HG03342 (cell line): ENCODE measurements around the gene GSDME.
A peak's percentile ranks its signal among the peaks of the same experiment; 100 is the strongest.

Source experiments
- ATAC-seq: cut with Tn5 transposase; IDR thresholded peaks from one replicate; pipeline ENCODE4 v1.9.1; 2021; ENCODE audit warnings: mild to moderate bottlenecking, moderate library complexity; ENCODE audit not compliant: unreplicated experiment

GSDME gene

DNA sequence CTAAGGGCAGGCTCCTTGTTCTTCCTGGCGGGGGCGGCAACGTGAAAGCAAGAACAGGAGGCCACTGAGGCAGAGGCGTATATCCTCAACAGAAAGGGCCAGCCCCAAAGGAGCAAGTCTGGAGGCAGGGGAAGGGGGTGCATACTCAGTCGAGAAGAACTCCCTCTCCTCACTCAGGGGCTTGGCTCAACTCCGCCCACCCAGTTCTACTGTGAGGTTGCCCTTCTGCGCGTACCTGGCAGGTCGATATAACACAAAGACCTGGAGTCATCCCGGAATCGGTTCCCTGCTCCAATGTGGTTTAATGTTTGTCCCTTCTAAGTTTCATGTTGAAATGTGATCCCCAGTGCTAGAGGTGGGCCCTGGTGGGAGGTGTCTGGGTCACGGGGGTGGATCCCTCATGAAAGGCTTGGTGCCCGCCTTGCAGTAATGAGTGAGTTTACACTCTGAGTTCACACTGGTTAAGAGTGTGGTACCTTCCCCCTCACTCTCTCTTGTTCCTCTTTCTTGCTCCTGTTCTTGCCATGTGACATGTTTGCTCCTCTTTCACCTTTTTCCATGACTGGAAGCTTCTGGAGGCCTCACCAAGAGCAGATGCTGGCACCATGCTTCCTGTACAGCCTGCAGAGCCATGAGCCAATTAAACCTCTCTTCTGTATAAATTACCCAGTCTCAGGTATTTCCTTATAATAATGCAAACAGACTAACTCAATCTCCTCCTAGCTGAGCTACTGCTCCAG is 32.6 kb downstream of the GSDME start:
- no peak for ATAC-seq

DNA sequence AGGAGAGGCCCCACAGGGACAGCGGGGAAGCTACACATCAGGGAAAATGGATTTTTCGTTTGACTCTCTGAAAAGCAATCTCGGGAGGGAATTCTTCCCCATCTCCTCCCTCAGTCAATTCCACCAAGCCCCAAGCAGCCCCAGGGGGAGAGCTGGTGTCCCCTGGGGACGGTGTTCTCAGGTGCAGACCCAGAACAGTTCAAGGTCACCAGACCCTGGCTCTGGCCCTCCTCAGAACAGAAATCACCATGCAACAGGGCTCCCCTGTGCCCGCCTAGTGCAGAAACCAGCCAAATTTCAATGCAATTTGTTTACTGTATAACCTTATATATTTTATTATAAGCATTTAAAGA is 34.1 kb downstream of the GSDME start:
- no peak for ATAC-seq

DNA sequence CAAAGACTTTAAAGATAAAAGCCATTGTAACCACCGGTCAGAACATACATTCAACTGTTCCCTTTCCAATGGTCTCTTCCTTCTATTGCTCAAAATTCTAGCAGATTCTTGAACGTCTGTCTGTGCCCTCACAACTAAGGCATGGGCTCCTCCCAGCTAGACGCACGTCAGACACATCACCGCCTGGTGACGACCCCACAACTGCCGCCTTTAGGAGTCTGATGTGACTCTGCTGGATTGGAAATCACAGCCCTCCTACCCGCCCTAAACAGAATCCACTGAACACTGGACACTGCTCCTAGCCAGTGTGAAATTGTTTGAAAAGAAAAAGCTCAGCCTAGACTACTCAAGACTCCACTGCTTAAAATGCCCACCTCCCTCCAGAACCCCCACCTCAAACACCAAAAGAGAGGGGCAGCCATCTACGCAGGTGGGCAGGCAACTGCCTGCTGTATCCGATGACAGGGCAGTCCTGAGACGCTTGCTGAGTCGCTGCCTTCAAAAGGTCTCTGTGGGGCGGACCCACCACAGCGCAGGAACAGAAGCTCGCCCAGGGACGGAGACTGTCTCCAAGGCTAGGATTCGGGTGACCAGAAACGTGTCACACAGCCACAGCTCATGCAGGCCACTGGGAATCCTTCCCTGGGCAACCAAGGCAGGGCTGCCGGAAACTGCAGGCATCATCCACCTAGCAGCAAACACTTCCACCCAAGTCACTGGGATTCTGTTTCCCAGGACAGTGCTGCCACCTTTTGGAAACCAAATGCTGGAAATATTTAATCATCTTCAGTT is 34.7 kb downstream of the GSDME start:
- ATAC-seq = no peak

DNA sequence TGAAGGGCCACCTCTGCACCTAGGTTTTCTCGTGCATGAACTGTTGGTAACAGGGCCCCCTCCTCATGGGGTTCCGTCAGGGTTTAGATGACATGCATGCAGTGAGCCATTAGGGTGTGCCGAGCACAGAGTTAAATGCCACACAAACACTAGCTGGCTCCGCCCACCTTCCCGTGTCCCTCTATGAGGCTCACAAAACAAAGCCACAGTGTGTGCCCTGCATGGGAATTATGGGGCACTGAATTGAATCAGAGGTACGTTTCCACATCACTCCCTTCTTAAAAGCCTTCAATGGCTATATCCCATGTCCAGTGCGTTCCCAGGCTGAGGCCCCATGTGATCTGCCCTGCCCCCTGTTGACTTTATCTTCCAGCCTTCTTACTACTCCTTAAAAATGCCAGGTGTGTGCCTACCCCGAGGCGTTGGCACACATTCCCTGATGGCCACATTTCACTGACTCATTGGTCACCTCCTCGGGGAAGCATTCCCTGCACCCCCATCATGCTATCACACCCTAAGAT is 35.7 kb downstream of the GSDME start:
- no peak for ATAC-seq

DNA sequence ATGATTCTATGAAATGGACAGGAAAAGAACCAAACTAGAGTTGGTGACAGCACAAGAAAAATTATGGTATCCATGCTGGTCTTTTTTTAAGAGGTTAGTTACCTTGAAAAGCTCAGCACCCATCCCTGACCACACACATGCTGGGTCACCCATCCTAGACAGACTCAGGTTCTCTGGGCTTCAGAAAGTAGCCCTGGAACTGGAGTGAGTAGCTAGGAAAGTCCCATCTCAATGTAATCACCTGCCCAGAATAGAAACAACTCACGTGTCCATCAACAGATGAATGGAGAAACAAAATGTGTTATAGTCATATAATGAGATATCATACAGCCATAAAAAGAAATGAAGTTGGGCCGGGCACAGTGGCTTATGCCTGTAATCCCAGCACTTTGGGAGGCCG is 37.0 kb downstream of the GSDME start:
- no peak for ATAC-seq

DNA sequence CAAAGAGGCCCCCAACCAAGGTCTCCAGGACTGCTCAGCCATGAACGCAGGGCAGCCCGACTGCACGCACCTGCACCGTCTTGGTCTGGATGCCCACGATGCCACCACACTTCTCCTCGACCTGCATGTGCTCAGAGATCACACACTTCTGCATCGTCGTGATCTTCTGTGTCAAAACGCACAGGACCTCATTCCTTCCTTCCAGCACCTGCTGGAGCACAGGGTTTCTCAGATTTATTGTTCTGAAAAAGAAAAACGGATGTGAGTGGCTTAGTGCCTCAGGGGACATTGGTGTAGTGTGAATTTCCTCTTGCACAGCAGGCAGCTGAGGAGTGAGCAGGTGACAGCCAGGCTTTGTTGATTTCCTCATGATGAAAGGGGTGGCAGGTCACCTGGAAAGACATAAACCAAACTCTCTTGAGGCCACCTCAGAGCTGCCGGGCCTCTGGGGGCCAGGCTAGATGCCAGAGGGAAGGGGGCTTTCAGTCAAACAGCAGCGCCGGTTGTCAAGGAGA is 38.2 kb downstream of the GSDME start:
- peak; percentile 50 for ATAC-seq

DNA sequence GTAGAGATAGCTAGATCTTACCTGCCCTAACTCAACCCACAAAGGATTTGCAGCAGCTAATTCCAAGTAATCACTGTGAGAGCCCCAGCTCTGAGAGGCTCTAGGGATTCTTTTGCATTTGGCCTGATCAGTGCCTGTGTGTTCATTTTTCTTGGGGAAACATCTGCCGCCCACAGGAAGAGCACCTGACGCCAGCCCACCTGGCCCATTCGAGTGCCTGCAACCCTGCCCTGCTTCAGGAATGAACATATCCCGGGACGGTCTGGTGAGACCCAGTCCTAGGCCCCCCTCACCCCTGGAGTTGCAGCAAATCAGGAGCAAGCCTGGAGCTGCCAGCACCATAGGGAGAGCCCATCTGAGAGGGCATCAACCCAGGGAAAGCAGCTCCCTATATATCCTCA is 38.8 kb downstream of the GSDME start:
- ATAC-seq = no peak

DNA sequence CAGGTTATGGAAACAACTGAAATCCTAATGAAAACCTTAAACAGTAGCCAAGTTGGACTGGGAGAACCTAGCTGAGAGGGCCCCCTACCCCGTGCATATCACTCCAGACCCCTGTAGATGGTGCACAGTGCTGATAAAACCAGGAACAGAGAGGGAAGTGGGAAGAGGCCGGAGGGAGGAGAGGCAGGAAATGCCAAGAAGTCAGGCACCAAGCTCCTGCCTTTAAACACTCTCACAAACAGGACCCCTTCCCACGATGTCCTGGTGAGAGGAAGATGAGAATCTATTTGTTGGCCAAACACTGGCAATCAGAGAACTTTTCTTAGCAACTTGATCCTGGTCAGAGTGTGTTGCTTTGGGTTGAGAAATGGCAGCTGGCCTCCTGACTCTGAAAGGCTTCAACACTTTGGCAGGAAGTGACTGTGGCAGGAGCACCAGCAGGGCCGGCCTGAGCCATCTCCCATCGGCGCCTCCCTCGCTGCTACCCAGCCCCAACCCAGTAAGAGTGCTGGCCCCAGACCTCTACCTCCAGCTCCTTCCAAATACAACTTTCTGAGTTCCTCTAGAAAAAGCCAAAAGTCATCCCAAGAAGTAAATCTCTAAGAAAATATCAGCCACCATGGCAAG is 39.5 kb downstream of the GSDME start:
- no peak for ATAC-seq

DNA sequence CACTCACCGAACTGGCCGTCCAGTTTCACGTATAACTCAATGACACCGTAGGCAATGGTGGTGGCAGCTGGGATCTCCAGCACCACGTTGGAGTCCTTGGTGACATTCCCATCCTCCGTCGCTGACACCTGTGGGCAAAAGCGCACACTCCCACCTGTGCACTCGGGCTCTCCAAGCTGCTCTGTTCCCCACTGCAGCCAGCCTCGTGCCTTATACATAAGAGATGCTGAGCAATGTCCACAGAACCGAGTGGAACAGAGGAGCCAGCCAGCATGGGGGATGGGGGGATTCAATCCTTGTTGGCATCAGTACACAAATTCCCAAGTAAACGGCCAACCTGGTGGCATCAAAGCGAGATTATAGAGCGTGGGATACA is 40.0 kb downstream of the GSDME start:
- no peak for ATAC-seq

DNA sequence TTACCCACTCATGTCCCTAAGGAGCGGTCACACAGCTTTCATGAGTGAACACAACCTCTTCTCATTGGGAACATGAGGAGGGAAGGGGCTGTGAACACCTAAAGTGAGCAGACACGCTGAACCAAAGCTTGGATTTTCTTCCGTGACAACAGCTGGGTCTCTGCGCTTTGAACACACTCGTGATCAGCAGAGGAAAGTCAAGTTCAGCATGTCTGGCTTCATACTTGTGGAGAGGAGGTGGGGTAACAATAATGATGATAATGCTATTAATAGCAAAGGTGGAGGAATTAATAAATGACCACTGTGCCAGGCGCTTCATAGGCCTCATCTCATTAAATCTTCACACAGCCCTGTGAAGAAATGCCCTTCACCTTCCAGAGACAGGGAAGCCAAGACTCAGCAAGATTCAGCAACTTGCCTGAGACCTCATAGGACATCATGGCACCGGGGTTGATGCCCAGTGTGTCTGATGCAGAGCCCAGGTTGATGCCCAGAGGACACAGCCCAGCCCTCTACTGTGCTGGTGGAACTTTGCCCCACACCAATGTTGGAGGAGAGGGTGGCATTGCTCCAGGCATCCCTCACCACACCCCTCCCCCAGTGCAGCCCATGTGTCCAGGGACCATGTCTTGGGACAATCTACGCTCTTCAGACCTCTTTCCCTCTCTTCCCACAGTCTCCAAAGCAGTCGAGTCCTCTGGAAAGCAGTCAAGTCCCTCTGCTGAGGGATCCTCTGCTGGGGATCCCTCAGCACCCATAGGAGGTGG is 40.6 kb downstream of the GSDME start:
- no peak for ATAC-seq

DNA sequence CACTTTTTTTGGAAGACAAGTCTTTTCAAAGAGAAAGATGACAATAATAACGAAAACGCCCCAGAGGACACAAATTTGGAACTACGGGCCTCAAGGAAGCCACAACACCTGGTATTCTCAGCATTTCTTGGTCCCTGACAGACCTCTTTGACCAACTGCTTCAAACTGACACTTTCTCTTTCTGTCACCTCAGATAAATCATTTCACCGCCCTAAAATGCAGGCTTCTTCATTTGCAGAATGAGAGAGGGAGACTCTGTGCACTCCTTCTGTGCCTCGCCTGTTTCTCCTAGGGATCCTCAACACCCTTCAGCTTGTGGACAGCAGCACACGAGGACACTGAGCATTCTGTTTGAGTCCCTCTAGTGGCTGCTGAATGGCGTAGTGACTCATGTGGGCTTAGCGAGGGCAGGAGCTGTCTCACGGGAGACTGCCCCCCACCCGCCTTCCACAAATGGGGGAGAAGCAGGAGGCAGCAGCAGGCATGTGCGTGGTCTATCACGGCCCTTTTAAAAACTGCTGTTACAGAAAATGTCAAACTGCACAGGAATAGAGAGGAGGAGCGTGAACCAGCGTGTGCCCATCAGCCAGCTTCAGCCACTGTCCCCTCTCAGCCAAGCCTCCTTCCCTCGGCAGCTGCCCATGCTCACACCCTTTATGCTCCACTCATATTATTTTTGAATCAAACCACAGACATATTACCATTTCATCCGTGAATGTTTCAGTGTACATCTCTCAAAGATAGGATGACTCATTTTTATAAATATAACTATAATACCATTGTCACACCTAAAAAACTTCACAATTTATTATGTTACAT is 41.4 kb downstream of the GSDME start:
- peak; percentile 58 for ATAC-seq

DNA sequence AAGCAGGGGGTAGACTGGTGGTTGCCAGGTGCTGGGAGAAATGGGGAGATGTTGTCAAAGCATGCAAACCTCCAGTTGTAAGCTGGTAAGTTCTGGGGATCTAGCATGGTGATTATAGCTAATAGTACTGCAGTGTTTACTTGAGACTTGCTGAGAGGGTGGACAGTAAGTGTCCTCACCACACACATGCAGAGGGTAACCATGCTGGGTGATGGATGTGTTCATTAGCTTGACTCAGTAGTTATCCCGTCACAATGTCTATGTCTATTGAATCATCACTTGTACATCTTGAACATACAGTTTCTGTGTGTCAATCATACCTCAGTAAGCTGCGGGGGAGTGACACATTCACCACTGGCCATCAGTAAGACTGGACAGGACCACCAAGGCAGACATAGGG is 42.1 kb downstream of the GSDME start:
- no peak for ATAC-seq

DNA sequence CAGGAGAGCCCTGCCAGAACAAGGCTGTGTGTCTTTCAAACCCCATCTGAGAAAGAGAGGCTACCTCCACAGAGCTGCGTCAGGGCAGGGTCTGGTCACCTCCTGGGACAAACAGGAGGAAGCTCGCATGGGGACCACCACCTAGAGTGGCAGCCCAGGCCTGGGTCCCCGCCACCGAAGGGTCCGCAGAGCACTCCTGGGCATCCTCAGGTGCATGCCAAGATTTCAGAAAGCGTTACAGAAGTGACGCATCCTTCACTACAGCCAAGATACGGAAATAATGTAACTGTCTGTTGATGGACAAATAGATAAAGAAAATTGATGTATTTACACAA is 42.6 kb downstream of the GSDME start:
- ATAC-seq = no peak

DNA sequence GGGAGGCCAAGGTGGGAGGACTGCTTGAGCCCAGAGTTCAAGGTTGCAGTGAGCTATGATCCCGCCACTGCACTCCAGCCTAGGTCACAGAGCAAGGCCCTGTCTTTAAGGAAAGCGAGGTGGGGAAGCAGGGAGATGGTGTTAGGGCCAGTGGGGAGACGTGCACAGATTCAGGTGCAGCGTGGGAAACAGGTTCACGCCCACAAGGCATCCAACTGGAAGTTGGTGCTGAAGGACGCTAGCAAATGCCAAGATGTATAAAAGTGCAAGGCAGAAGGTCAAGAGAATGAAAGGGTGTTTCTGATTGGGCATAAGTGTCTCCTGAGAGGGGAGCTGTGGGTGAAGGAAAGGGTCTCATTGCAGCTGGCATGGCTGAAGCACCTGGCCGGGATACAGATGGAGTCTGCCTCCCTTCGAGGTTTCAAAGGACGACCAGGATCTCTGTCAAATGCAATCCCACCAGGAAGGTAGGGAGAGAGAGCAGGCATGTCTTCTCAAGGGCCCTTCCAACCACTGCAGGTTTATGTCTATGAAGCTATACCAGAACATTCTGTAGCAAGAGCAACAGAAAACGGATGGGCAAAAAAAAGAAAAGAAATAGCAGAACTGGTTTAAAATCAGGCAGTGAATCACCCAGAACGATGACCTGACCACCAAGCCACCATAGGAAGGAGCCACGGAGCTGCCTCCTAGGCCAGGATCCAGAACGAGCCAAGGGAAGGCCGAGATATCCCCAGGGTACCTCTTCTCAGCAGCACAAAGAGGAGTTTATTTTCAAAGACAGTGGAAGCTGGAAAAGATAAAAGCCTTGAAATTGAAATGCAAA is 43.2 kb downstream of the GSDME start:
- ATAC-seq = no peak

DNA sequence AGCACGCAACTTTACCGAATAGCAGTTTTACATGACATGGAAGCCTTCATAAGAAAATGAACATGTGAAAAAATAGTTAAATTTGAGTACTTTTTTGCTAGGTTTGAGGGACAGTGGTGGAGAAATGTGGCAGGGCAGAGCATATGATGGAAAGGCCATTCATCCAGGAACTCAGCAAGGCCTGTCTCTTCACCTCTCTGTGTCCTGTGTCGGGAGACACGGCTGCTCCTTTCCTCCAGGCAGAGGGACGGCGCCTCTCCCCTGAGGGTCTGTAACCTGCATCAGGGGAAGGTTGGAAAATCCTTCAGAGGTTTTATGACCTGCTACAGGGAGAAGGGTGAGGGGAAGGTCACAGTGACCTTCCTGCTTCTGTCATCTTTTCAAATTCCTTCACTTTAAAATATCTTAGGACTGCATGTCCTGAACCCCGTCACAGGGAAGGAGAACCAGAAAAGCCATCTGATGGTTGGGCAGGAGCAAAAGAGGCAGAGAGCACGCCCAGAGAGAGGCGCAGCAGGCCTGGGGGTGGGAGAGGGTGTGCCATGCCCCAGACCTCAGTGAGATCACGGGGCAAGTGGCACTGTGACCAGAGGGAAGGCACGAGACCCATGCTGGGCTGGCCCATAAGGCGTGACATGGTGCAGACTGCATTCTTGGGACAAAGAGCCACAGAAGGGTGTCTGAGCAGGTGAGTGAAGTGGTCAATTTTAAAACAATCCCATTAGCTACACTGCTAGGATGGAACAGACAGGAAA is 44.0 kb downstream of the GSDME start:
- no peak for ATAC-seq

DNA sequence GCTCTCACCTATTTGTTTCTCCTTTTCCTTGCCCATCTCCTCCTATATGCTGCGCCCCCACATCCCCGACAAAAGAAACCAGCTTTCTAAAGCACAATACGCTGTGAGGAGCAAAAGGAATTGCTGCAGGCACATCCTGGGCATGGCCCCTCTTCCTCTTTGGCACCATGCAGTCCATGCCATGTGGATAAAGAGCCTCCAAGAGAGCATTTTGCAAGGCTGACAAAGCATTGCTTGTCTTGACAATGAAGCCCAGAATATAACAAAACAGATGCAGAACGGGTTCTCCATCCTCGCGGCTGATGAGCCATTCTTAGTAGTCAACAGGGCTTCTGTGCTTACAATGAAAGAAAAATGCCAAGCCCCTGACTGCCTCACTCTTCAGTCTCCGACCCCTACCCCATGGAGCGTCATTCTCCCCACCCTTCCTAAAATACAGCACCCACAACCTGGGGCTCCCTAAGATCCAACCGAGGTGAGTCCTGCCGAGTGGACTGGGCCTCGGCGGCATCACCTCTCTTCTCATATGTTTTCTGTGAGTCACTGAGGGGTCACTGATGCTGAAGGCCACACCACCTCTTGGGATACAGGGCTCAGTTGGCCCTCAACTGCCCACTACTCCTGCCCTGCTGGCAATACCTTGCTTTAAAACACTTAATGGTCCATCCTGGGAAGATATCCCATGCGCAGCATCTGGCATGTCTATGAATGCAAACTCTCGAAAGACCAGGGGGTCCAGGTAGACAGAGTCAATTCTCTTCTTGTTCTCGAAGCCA is 47.5 kb downstream of the GSDME start:
- ATAC-seq = no peak

DNA sequence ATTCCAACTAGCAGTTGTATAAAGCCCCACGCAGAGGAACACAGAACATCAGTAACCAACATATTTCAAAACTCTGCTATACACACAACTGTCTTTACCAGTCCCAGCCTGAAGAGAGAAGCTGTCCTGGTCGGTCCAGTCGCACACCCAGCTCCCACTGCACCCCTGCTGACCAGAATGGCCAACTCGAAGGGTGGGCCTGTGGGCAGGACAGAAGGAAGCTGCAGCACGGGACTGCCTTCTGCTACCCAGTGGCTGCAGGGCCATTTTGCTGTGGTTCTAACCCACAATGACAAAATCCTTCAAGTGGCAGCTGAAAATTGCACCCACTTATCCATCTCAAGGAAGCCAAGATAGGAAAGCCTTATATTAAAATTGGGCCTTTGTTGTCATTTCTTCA is 48.2 kb downstream of the GSDME start:
- no peak for ATAC-seq
